HS-5 (cell line): Measurements from ENCODE around the gene PCDH17.

Source experiments
- DNase-seq: peaks from one replicate; pipeline ENCODE4 v3.0.0-alpha.2; 2012; ENCODE audit warnings: low read depth

The PCDH17 gene

DNA sequence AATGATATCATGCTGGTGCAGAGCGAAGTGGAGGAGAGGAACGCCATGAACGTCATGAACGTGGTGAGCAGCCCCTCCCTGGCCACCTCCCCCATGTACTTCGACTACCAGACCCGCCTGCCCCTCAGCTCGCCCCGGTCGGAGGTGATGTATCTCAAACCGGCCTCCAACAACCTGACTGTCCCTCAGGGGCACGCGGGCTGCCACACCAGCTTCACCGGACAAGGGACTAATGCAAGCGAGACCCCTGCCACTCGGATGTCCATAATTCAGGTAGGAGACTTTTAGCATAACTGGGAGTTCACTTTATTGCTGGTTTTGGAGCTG lies 3.3 kb downstream of the PCDH17 start:
- DNase-seq: no peak

- no peak for DNase-seq
Measured at GRCh38 chr13:57635541-57636085, 4.1 kb downstream of the PCDH17 start.

GRCh38 chr13:57636816-57637215 lies 5.3 kb downstream of the PCDH17 start:
- no peak for DNase-seq

- DNase-seq: no peak
Measured at GRCh38 chr13:57637515-57637914, 6.0 kb downstream of the PCDH17 start.

DNA sequence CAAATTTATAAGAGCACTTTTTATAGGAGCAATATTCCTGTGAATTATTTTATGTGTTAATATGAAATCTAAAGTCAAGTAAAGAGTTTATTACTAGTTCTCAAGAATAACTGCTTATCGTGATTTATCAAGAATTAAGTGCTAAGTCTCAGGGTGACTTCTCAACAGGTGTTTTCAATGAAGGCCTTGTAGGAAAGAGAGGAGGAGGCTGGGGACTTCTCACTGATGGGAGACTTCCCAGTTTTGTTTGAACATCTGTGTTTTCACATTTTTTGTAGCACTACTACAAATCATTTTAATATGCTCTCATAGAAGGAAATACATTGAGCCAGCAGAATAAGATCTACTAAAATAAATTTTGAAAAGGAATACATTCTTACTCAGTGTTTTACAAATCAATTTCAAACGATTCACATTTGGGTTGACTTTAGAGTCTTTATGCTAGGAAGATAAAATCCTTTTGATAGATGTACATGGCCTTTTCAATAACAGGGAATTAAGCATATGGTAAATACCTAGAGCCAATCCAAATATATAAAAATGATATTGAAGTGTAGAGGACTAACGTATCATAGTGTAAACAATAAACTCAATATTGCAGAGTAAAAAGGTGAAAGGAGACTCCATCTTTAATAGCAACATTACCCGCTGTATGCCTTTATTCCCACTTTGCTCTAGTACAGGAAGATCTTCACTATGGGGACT lies 6.8 kb downstream of the PCDH17 start:
- no peak for DNase-seq

DNA sequence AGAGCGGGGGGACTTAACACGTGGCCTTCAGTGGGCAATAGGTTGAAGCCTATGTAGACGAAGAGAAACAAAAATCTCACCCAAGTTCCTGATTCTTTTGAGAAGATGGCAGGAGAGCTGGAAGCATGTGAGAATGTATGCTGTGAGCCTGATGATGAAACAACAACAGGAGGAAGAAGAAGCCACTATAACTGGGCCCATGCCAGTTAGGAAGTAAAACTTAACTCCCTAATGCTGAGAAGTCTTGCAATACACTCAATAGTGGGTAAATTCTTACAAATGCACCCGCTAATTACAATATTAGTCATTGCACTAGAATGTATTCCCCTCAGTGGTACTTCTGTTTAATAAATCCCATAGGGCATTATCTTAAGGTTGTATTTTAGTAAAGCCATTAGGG lies 9.1 kb downstream of the PCDH17 start:
- DNase-seq: no peak

DNA sequence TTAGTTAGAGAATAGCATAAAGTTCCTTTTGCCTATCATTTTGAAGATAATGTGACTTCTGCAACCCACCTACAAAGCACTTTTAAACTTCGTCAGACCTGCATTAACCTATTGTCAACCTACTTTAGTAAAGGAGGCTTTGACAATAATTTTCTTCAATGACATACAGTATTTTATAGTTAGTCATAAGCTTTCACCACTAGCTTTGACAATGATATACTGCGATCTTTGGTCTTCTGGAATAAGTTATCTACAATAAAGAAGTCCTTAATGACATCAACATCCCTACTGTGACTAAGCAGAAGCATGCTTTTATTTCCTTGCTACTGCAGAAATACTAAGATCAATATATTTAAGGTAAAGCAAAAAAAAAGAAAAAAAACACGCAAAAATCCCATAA lies 9.5 kb downstream of the PCDH17 start:
- DNase-seq: no peak

- no peak for DNase-seq
Measured at GRCh38 chr13:57644106-57644505, 12.6 kb downstream of the PCDH17 start.

- no peak for DNase-seq
Measured at GRCh38 chr13:57653229-57653989, 21.9 kb downstream of the PCDH17 start.

DNA sequence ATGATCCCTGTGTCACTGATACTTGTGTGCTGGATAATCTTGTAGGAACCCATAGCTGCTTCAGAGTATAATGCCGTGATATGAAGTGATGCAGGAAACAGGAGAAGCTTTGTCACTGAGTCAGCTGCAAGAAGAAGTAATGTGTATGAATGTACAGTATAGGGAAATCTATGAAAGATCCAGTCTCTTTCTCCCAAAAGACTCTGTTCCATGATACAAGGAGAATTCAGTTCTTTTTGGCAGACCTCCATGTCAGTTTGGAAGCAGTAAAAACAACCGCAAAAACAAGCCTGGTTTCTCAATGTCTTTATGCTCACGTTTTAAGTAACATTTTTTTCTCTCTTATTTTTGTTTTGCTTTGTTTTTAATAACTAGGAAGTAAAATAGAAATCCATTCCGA lies 33.9 kb downstream of the PCDH17 start:
- no peak for DNase-seq

DNA sequence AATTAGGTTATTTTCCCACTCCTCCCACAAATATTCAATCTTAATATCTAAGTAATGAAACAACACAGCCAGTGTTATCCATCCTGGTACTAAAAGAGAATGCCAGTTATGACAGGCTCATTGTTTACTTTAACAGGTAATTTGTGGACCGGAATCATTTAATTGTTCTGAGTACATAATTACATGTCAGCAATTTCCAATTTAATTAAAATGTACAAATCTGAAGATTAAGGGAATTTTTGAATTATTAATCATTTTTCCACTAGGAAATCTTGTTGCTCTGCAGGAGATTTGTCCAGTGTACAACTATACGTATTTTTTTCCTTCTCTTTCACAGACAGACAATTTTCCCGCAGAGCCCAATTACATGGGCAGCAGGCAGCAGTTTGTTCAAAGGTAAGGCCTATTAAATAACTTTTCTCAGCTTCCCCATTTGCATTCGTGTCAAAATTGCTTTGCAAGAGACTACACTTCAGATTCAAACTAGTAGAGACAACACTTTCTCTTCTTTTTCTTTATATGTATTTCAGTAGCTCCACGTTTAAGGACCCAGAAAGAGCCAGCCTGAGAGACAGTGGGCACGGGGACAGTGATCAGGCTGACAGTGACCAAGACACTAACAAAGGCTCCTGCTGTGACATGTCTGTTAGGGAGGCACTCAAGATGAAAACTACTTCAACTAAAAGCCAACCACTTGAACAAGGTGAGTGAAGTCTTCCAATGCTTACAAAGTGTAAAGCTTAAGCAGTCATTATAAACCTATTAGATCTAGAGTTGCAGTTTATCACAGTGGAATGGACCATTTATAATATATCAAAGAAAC lies 34.8 kb downstream of the PCDH17 start:
- no peak for DNase-seq

GRCh38 chr13:57672168-57672567 lies 40.6 kb downstream of the PCDH17 start:
- DNase-seq: no peak

GRCh38 chr13:57673197-57673596 lies 41.7 kb downstream of the PCDH17 start:
- DNase-seq: no peak

GRCh38 chr13:57675526-57675925 lies 44.0 kb downstream of the PCDH17 start:
- no peak for DNase-seq

- no peak for DNase-seq
Measured at GRCh38 chr13:57680609-57681008, 49.1 kb downstream of the PCDH17 start.

DNA sequence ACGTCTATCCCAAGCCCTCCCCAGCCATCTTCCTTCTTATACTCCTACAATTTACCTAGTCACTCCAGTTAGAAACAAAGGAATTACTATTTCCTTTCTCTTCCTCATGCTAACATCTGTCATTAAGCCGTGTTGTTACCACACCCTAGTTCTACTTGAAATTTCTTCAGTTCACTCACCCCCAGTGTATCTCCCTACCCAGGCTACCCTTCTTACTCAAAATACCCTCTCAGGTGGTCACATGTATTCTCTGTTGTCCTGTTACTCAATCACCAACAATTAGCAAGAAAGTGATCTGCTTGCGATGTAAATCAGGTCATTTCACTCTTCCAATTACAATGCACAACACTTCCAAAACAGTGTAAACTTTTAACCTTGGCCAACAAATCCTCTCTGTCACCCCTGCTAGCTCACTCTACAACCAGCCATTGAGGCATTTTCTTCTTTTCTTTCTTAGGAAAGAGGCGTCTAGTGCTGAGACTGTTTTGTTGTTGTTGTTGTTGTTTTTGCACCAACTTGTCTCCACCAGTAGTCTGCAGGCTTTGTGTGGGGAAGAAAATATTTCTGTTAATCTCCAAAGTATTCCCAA lies 50.7 kb downstream of the PCDH17 start:
- DNase-seq: no peak

GRCh38 chr13:57698851-57699250 lies 67.3 kb downstream of the PCDH17 start:
- DNase-seq: no peak

DNA sequence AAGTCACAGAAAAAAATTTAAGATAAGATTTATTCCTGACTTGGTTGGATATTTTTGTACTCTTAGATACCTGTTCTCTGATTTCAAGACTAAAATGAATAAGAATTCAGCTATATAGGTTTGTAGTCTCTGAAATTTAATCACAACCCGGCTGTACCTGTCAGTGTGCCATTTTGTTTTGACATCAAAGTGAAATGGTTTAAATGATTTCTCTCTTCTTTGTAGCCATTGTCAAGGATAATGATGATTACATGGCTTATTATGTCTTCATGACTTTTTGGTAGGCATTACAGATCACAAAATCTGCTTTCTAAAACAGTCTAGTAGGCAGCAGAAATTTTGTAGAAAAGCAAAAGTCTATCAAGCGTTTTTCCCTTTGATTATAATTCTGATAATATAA lies 72.5 kb downstream of the PCDH17 start:
- DNase-seq: no peak

DNA sequence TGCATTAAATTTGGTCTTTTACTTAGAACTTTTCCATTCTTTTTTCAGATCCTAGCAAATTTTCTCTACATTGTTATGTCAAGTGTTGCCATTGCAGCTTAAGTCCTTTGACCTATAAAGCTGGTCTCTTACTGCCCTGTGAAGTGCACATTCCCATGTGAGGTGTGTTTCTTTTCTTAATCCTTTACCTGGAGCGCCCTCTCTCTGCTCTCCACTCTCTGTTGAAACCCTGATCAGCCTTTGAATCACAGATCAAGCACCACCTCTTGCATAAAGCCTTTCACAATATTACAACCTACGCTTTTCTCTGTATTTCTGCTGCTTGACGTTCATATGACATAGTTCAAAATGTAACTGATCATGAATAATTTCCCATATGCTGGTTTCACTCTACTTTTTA lies 84.8 kb downstream of the PCDH17 start:
- DNase-seq: no peak

DNA sequence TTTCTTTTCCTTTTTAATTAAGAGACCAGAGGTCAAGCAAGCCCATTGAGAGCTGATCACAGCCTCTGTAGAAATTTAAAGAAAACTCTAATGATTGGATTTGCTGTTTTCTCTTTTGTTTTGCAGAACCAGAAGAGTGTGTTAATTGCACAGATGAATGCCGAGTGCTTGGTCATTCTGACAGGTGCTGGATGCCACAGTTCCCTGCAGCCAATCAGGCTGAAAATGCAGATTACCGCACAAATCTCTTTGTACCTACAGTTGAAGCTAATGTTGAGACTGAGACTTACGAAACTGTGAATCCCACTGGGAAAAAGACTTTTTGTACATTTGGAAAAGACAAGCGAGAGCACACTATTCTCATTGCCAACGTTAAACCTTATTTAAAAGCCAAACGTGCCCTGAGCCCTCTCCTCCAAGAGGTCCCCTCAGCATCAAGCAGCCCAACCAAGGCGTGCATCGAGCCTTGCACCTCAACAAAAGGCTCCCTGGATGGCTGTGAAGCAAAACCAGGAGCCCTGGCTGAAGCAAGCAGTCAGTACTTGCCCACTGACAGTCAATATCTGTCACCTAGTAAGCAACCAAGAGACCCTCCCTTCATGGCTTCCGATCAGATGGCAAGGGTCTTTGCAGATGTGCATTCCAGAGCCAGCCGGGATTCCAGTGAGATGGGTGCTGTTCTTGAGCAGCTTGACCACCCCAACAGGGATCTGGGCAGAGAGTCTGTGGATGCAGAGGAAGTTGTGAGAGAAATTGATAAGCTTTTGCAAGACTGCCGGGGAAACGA lies 93.1 kb downstream of the PCDH17 start:
- DNase-seq: no peak

DNA sequence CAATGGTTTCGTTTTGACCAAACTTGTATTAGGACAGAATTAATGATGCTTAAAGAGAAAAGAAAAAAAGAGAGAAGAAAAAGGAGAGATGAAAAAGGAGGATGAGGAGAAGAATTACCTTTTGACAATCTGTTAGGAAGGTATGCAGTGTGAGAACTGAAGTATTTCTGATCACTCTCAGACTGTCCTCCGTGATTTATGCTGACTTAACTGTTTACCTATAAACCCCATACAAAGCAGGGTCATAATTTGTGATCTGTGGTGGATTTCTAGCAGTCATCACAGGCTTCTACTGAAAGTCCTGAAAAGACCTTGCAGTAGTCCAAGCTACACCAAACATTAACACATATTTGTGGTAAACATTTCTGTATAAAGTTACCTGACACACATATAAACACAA lies 93.9 kb downstream of the PCDH17 start:
- DNase-seq: no peak

- DNase-seq: no peak
Measured at GRCh38 chr13:57726981-57727380, 95.4 kb downstream of the PCDH17 start.
